ENCODE measurements around the gene B4GALT2.

The B4GALT2 gene

DNA sequence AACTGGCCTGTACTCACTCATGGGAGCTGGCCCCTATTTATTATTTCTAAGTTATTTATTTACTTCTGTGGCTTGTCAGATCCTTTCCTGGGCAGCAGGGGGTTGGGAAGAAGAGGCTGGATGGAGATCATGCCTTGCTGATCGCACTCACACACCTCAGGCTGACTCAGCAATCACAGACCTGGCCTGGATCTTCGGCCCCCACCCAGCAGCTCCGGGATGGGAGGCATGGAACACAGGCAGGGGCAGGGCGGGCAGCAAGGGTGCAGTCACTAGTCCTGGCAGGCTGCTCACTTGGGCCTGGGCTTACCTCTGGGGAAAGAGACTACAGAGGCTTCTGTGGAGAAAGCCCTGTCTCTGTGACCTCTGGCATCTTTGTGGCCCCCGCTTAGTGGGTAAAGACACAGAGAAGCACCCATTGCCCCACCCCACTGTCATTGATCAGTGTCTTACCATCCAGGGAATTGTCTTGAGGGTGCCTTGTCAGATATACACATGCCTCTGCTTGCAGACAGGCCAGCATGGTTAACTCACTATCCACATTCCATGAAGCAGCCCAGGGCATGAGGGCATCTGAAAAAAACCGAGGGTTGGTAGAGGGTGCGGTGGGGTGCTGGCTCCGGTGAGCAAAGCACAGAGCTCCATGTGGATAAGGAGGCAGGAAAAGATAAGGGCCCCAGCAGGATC lies 41.7 kb upstream of the B4GALT2 start:
- DNase-seq = no peak
- TF ChIP-seq GATA1 (IDR thresholded peaks at IDR 0.05; ENCODE audit: low read depth, low read length) = no peak
- TF ChIP-seq POLR2A (IDR thresholded peaks at IDR 0.05; ENCODE audit: low read length) = no peak

DNA sequence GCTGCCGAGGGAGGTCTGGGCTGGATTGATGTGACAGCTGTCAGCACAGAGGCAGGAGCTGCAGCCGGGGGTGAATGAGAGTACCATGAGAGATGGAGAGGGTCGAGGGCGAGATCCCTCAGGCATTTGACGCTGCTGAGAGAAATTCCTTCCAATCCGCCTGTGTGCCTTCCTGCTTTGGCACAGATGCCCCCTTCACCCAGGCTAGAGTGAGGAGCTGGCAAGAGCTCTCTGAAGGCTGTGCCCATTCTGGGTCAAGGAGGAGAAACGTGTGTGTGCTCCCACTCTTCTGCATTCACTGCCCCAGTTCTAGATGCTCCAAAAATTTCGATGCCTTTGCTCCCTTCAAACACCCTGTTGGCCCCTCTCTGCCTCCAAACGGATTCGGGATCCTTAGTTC lies 40.6 kb upstream of the B4GALT2 start:
- TF ChIP-seq GATA1 (IDR thresholded peaks at IDR 0.05; ENCODE audit: low read depth, low read length) = no peak
- TF ChIP-seq POLR2A (IDR thresholded peaks at IDR 0.05; ENCODE audit: low read length) = peak; percentile 19
- no peak for DNase-seq

DNA sequence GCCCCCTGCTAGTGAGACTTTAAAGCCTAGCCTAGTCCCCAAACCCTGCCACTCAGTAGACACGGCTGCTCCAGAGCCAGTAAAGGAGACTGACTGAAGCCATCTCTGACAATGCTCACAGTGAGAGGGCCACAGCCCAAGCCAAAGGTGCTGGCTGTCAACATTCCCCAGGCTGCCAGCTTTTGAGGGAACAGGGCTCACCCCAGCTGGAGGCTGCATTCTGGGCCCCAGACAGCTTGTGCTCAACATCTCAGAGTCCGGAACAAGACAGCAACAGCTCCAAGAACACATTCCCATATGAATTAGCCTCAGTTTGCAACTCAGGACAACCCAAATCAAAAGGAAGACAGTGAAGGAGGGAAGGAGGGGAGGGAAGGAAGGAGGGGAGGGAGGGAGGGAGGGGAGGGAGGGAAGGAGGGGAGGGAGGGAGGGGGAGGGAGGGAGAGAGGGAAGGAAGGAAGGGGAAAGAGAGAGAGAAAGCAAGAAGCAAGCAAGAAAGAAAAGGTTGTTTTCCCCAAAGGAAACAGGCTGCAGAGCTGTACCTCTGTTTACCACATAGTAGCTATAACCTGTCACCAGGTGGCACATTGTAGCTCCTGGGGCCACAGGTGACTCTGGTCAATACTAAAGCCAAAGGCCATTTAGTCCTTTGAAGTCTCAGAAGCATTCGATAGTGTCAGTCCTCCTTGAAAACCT lies 40.0 kb upstream of the B4GALT2 start:
- no peak for DNase-seq
- TF ChIP-seq POLR2A (IDR thresholded peaks at IDR 0.05; ENCODE audit: low read length) (no peak), GATA1 (IDR thresholded peaks at IDR 0.05; ENCODE audit: low read depth, low read length) (no peak)

DNA sequence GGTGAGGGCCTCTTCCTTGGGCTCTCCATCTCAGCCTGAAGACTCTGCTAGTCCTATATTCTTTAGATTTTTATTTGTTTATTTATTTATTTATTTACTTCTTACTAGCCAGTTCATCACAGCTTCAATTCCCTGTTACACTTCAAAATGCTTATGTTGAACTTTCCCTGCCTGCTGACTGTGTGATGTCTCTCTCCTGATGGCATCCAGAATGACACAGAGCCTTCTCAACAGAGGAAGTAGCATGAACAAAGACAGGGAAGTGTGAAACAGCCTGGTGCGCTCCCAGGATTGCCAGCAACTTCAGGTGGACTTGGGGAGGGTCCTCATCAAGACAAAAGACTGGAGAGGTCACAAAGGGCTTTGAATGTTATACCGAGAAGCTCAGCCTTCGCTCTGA lies 36.6 kb upstream of the B4GALT2 start:
- TF ChIP-seq POLR2A (IDR thresholded peaks at IDR 0.05; ENCODE audit: low read length) (no peak), GATA1 (IDR thresholded peaks at IDR 0.05; ENCODE audit: low read depth, low read length) (no peak)
- DNase-seq = no peak

DNA sequence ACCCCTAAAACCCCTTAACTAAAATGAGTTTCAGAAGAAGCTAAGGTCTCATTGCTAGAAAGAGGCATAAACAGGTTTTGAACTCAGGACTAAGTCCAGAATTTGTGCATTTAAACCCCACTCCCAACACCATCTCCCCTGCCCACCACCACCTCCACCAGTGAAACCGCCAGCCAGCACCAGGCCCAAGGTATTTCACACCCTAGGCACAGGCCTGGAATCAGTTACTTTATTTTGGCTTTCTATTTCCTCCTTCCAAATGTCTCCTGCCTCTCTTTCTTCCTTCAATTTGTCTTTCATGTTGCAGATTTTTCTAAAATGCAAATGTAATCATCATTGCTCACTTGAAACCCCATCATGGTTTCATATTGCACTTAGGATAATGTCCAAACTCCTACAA lies 34.1 kb upstream of the B4GALT2 start:
- TF ChIP-seq GATA1 (IDR thresholded peaks at IDR 0.05; ENCODE audit: low read depth, low read length) (no peak), POLR2A (IDR thresholded peaks at IDR 0.05; ENCODE audit: low read length) (no peak)
- no peak for DNase-seq

DNA sequence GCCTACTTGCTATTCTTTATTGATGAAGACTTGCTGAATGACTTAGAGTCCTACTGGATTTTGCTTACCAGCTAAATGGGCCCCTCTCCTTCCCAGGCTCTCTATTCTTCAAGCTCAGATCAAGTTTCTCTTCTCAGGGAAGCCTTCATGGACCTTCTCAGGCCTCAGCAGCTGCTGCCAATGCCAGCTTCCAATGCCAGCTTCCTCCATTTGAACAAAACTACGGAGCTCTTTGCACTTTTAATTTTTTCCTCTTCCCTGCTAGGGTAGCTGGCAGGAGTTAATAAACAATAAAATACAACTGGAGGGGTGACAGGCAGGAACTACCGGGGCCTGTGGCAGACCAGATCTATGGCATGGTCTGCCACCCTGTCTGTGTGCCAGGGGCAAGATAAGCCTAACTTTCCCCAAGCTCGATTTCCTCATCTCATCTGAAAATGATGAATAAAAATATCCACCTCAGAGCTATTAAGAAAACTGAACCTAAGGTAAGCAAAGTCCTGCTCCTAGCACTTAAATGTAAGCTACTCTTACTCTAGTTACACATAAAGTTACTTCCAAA lies 33.3 kb upstream of the B4GALT2 start:
- no peak for DNase-seq
- no peak for TF ChIP-seq GATA1 (IDR thresholded peaks at IDR 0.05; ENCODE audit: low read depth, low read length)
- TF ChIP-seq POLR2A (IDR thresholded peaks at IDR 0.05; ENCODE audit: low read length) = no peak

DNA sequence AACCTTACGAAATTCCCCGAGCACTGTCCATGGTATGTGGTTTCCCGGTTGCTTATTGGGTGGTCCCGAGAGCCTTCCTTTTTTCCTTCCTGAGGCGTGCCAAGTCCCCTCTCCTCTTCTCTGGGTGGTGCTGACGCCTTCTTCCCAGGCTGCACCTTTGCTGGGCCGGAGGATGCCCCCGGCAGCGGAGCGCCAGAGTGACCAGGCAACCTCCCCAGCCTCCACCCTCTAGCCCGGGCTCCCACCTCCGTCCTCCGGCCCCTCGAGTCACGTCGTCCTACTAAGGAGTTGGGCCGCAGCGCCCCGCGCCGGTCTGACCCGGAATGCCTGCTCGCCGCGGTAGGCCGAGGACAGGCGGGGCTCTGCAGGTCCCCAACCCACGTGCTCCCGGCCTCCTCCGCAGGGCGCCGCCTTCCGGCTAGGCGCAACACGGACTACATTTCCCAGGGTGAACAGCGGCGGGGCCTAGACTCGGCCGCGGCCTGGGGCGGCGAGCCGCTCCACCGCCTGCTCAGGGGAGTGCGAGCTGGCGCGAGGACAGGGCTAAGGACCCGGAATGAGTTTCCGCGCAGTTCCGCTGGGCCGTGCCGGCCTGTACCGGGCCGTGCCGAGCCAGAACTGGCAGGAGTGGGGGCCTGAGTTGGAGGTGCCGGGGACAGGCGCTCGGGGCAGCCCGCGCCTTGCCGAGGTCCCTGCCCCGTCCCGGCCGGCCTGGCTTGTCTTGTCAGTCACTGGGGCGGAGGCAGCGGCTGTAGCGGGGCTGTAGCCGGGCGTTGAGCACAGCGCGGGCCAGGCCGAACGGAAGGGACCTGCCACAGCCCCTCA lies 32.6 kb upstream of the B4GALT2 start, which contains the start of gene IPO13:
TSS of gene IPO13 (plus strand) at position 715 of the 825 bp plus-strand sequence. CDS start 651 bp downstream, outside the sequence.
- TF ChIP-seq GATA1 (IDR thresholded peaks at IDR 0.05; ENCODE audit: low read depth, low read length) = no peak
- TF ChIP-seq POLR2A (IDR thresholded peaks at IDR 0.05; ENCODE audit: low read length) = peak; percentile 93
- peak; percentile 98 for DNase-seq

DNA sequence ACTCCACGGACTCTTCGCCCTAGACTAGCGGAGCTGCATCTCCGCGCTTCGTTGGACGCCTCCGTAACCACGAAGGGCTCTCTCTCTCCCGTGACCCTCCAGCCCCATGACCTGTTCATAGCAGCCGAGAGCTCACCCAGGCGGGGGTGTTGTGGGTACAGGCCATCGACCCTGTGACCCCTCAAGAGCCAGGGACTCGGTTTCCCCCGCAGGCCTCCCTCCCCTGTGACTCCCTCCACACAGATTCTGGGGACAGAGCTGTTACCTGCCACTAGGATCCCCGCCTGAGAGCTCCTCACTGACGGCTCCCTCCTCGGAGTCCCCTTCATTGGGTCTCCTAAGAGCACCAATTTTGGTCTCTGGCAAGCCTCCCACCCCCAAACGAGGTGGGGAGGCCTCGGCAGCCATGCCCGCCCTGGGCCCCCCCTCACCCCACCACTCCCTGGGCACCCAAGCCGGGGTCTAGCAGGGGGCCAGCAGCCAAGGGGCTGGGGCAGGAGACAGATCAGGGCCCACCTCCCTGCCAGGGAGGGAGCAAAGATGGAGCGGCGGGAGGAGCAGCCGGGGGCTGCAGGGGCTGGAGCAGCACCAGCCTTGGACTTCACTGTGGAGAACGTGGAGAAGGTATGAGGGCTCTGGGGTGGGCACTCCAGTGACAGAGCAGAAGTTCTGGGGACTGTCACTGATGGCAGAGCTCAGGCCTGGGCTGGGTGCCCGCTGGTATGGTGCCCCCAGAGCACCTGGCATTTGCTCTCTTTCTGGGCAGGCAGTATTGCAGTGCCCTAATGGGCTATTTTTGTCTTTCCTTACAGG lies 31.7 kb upstream of the B4GALT2 start:
- no peak for DNase-seq
- TF ChIP-seq GATA1 (IDR thresholded peaks at IDR 0.05; ENCODE audit: low read depth, low read length) (no peak), POLR2A (IDR thresholded peaks at IDR 0.05; ENCODE audit: low read length) (peak; percentile 60)

DNA sequence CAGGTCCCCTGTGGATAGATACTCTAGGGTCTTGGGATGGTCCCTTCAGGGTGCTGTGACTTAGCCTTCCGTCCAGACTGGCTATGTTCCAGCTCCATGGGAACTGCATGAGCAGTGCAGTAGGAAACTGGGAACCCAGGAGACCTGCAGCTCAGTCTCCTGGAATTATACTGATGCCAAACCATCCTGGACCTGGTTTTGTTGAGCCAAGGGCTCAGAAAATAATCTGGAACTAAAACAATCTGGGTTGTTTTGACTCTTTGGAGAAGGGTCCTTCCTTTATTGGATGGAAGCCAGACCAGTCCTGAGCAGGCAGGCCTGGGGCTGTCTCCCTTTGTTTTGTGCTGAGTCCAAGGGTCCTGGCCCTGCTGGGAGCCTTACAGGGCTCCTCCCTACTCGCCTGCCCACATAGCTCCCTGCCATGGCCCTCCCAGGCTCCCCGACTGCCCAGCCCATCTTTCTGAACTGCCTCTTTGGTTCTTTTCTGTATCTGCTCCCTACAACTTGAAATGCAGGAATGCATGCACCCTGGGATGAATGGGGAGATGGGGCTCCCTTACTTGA lies 31.1 kb upstream of the B4GALT2 start:
- no peak for DNase-seq
- TF ChIP-seq POLR2A (IDR thresholded peaks at IDR 0.05; ENCODE audit: low read length) = no peak

DNA sequence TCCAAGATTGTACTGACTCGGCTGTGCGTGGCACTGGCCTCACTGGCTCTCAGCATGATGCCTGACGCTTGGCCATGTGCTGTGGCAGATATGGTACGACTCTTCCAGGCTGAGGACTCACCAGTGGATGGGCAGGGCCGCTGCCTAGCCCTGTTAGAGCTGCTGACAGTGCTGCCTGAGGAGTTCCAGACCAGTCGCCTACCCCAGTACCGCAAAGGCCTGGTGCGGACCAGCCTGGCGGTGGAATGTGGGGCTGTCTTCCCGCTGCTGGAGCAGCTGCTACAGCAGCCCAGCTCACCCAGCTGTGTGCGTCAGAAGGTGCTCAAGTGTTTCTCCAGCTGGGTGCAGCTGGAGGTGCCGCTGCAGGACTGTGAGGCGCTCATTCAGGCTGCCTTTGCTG lies 29.3 kb upstream of the B4GALT2 start:
- TF ChIP-seq GATA1 (IDR thresholded peaks at IDR 0.05; ENCODE audit: low read depth, low read length) (no peak), POLR2A (IDR thresholded peaks at IDR 0.05; ENCODE audit: low read length) (no peak)
- DNase-seq = no peak

DNA sequence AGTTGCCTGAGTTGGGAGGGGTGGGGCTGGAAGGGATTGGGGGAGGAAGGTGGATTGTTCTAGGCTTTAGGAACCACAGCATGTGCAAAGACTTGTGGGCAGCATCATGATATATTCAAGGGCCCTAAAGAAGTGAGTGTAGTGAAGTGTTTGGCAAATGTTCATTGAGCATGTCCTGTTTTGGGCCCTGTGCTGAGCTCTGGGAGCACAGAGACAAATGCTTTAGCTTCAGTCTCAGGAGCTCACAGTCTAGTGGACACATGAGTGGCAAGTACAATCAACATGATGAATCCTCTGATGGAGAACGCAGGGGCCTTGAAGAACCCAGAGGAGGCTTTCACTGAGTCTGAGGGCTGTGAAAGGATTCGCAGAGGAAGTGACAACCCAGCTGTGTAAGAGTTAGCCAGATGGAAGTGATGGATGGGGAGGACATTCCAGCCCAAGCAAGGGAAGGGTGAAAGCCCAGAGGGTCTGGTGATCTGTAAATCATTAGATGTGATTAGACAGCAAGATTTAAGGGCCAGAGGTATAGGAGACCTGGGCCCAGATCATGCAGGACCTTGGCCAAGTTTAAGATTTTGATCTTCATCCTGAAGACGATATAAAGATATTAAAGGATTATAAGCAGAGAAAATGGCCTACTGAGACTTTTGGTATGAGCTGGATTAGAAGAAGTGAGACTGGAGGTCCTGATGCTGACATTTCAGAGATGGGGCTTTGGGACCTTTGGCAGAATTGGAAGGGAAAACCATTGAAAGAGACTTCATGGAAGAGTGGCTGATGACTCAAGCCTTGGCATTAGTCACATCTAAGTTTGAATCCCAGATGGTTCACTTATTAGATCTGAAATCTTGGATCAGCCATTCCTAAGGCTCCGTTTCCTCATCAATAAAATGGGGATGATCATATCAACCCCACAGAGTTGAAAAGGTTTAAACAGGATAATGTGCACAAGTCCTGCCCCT lies 27.7 kb upstream of the B4GALT2 start:
- no peak for TF ChIP-seq GATA1 (IDR thresholded peaks at IDR 0.05; ENCODE audit: low read depth, low read length)
- no peak for TF ChIP-seq POLR2A (IDR thresholded peaks at IDR 0.05; ENCODE audit: low read length)

More for the DNA sequence above, 27.7 kb upstream of the B4GALT2 start:
- DNase-seq = no peak
